NCI-H2081 treated with DMSO at 0.1 percent for 48 hours (cell line): ENCODE data around the gene TSTD1.
"Not testable (repeated sequence)": the region's sequence is repeated elsewhere in the genome, so short reads cannot be mapped to it uniquely, and the experiment has no call there.

ENCODE experiments used
- DNase-seq: peaks from one replicate; lab custom pipeline; 2025; lab: John Stamatoyannopoulos, UW

TSTD1 gene

GRCh38 chr1:161033751-161034150, 5.0 kb downstream of the TSTD1 start:
- DNase-seq: no peak

DNA sequence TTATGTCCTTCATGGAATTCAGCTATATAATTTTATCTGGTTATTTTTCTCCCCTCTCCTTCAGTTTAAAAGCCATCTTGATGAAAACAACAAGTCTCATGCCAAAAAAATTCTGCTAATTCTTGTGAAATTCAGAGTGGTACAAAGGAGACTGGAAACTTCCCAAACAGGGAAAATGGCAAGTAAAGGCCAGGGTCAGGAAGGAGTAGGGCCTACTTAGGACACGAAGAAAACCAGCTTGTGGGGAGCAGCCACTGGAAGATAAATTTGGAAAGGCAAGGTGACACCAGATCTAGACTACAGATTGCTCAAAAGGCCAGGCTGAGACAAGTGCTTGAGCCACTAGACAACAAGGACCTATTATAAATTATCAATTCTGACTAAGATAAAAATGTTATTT, 6.4 kb downstream of the TSTD1 start:
- DNase-seq: no peak

- no peak for DNase-seq
These were observed 6.9 kb downstream of the TSTD1 start for GRCh38 chr1:161031874-161032273.

- DNase-seq: not testable (repeated sequence)
These were observed 9.3 kb downstream of the TSTD1 start for GRCh38 chr1:161029466-161029865.

DNA sequence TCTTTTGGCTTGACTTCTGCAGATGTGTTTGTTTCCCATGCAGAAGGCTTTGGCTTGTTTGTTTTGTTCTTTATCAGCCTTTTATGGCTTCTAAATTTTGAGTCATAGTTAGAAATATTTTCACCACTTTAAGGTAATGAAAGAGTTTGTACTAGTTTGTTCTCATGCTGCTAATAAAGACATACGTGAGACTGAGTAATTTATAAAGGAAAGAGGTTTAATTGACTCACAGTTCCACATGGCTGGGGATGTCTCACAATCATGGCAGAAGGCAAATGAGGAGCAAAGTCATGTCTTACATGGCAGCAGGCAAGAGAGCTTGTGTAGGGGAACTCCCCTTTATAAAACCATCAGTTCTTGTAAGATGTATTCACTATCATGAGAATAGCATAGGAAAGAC, 11.8 kb downstream of the TSTD1 start:
- DNase-seq: not testable (repeated sequence)

GRCh38 chr1:161022432-161022831, 16.3 kb downstream of the TSTD1 start:
- not testable (repeated sequence) for DNase-seq

- DNase-seq: no peak
These were observed 16.8 kb downstream of the TSTD1 start for GRCh38 chr1:161021970-161022353.

DNA sequence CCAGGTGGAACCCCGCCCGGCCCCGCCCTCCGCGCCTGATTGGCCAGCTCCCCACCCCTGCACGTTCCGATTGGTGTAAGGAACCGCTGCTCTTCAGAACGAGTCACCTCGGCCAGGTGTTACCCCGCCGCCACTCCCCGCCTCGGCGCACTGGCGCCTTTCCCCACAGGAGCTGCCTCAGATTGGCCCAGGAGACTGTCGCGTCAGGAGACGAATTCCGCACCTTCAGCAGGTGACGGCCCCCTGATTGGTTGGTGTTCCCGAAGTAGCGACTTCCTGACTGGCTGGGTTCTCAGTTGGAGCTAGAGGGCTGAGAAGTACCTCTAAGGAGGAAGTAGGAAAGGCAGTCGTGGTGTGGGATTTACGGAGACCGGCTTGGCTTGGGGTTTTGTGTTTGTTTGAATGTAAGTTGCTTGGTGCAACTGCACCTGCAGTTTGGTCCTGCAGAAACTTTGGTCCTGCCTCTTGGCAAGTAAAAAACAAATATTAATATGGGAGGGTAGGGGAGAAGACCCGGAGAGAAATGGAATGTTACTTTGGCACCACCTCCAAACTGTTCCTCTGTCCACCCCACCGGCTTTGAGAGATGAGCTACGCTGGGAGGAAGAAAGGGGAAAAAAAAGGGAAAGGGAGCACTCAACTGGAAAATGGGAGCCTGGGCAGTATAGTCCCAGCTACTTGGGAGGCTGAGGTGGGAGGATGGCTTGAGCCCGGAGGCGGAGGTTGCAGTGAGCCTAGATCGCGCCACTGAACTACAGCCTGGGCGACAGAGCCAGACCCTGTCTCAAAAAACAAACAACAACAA, 17.4 kb downstream of the TSTD1 start:
- peak; percentile 100 for DNase-seq

DNA sequence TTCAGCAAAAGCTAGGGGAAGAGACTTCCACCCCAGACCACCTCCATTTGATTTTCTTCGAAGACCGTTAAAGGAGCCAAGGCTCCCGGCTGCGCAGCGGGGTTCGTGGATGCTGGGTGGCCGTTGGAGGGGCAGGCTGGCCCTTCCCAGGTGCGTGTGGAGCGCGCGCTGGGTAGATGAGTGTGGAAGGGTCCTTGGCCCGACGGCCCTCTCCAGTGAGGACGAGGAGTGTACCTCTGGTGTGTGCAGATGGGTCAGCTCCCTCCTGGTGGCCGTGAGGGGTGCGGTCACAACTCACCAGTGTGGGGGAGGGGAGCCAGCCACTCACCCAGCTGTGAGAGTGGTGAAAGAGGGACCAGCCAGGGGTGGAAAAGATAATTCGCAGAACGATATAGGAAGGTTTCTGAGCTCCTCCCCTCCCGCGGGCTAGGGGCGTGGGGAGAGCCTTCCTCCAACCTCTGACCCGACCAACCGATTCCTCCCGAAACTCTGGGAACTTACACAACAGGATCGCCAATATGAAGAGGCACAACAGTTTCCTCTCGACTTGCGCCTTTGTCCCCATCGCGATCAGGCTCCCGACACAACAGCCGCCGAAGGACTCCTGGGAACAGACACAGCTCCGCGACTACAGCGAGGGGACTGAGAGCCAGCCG, 18.1 kb downstream of the TSTD1 start, which contains the start of gene F11R:
Gene F11R, minus strand, starts transcription at position 644 of the 656 bp plus-strand sequence. Its CDS starts 79 bp downstream, at position 565.
- DNase-seq: no peak

DNA sequence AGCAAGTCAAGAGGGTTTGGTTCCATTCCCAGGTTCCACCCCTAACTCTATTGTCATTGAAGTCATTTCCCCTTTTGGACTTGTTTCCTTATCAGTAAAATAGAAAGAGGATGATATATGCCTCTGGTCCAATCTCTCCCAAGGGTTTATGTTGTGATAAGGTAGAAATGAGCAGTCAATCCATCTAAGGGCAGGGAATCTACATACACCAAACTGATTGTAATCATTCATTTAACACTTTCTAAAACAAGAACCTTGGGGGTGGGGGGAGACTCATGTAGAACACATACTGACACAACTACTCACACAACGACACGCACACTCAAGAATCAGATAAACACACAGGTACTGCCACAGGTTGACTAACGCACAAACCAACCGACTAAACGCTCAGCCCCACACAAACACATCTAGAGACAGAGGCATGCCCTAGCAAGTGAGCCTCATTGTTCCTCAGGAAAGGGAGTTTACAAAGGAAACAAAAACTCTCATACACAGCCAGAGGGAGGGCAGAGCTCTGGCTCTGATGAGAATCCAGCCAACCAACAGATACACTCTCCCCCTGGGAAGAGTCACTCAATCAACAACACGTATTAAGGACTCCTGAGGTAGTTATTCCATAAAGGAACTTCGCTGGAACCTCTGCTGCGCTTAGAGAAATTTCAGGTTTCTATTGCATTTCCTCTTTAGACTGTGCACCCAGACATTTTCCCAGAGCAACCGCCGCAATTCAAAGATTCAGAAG, 18.8 kb downstream of the TSTD1 start:
- DNase-seq: no peak

GRCh38 chr1:161019111-161019660, 19.6 kb downstream of the TSTD1 start:
- DNase-seq: not testable (repeated sequence)

DNA sequence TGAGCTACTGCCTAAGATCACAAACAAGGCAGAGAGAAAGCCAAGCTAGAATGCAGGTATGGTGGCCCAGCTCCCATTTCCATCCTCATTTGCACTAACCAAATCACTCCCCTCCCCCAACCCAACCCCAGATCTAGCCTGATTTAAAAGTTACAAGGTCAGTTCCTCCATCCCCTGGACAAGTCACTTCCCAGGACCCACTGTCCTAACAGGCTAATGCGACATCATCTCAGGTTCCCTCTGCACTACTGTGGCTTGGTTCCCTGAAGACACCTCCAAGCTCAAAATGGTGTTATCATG, 20.2 kb downstream of the TSTD1 start:
- no peak for DNase-seq

DNA sequence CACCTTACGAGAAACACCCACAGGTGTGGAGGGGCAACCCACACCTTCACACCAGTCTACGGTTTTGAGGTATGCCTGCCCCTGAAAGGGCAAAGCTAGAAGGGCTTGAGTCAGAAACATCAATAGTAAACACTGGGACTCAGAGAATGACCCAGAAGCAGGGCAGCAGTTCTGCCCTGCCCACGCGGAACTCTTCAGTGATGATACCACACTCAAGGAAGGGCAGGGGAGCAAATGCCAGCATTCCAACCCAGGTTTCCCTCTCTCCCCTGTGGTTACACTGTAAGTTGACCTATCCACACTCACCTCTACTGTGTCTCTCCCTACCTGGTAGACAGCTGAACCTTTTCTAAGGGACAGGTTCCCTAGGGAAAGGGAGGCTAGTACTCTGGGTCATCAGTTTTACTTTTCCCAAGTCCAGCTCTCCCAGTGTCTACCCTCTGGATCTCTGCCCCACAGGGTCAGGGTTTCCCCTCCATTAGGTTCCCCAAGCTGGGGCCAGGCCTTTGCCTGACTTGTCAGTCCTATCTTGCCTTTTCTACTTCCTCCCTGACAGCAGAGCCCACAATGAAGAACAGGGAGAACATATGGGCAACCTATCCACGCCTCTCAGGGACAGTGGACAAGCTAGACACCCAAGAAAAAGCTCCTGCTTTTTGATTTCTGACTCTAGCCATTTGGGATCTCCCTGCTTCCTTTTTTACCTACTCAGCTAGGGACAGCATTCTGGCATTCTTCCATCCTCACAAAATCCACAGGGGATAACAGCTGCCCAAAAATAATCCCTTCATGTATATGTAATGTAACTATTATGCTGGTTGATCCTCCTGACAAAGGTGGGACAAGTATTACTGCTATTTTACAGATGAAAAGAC, 20.8 kb downstream of the TSTD1 start:
- no peak for DNase-seq

DNA sequence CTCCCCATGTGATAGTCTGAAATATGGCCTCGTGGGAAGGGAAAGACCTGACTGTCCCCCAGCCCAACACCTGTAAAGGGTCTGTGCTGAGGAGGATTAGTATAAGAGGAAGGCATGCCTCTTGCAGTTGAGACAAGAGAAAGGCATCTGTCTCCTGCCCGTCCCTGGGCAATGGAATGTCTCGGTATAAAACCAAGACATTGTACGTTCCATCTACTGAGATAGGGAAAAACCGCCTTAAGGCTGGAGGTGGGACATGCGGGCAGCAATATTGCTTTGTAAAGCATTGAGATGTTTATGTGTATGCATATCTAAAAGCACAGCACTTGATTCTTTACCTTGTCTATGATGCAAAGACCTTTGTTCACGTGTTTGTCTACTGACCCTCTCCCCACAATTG, 21.6 kb downstream of the TSTD1 start:
- not testable (repeated sequence) for DNase-seq

- not testable (repeated sequence) for DNase-seq
These were observed 22.1 kb downstream of the TSTD1 start for GRCh38 chr1:161016683-161017082.

GRCh38 chr1:161013488-161014230, 25.1 kb downstream of the TSTD1 start:
- no peak for DNase-seq

- DNase-seq: no peak
These were observed 25.7 kb downstream of the TSTD1 start for GRCh38 chr1:161013131-161013487.

GRCh38 chr1:161012420-161012819, 26.3 kb downstream of the TSTD1 start:
- DNase-seq: no peak

- DNase-seq: no peak
These were observed 29.1 kb downstream of the TSTD1 start for GRCh38 chr1:161009602-161010211.

- no peak for DNase-seq
These were observed 29.8 kb downstream of the TSTD1 start for GRCh38 chr1:161008869-161009510.
